Measurements from ENCODE around the gene ATG13. TPM values are rescaled to one million over a fixed set of nuclear protein-coding genes. Genes with fewer than 3 reads are reported as not detected.

Gene ATG13
- total and polyA plus RNA-seq, 2 of the 8 experiments (the other 6 are each of a cell fraction or from before 2014, with no cell fraction given) = 65.0 to 77.4 TPM

DNA sequence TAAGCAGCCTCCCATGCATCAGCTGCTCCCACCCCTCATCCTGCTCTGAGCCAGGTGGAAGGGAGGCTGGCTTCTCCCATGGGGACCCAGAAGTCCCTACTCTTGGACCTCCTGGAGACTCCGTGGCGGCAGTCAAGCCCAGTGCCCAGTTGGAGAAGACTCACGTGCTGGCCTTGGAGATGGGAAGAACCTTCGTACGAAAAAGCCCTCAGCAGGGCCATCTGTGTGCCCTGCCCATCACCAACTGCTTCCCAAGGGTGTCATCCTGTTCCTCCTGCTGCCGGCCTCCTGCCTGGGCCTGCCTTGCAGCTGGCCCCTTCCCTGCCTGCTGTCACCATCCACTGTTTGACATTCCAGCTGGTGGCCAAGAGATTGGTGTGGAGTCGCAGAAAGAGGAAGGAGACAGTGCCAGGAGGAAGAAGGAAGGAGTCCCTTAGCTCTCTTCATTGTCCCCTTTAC, 55.1 kb downstream of the ATG13 start:
- Histone ChIP-seq H3K4me3 (ENCODE audit: extremely low read depth in 1 of 4, insufficient read depth in 2 of 4, low read depth in 3 of 4, low read length in 4 of 4) (no peak overlapping the region), H3K9ac (replicated peaks in 1 of 4; ENCODE audit: extremely low read depth in 1 of 4, low read depth in 3 of 4, low read length in 3 of 4) (no peak overlapping the region), H3K4me1 (replicated peaks in 1 of 4; ENCODE audit: control insufficient read depth in 3 of 4, insufficient read depth in 4 of 4, low read length in 3 of 4) (peaks cover 3 to 19% (median 7%) of the 10 kb centered on the region in 4 experiments), H2BK20ac (ENCODE audit: low read length) (no peak overlapping the region), H3K79me1 (ENCODE audit: low read depth, low read length) (no peaks in the 10 kb centered on the region), H3K56ac (replicated peaks; ENCODE audit: insufficient read length, low read depth, low read length) (no peak overlapping the region), H3K14ac (ENCODE audit: insufficient read length) (no peak overlapping the region), H3K79me2 (ENCODE audit: control insufficient read depth in 1 of 2, insufficient read depth in 2 of 2, low read length in 2 of 2) (no peaks in the 10 kb centered on the region), H4K8ac (ENCODE audit: extremely low read depth, insufficient read depth, low read length) (no peak overlapping the region), H2BK5ac (ENCODE audit: low read depth, low read length) (no peak overlapping the region), H3K23ac (ENCODE audit: insufficient read length) (no peak overlapping the region), H2AFZ (ENCODE audit: low read length) (no peak overlapping the region), H3K4ac (replicated peaks; ENCODE audit: insufficient read length, low read depth, low read length) (no peak overlapping the region), H3K27ac (ENCODE audit: low read depth, low read length) (no peak overlapping the region), H2BK120ac (replicated peaks; ENCODE audit: low read depth, low read length) (no peak overlapping the region), H4K5ac (ENCODE audit: insufficient read length, low read depth, low read length) (no peak overlapping the region), H3K18ac (ENCODE audit: extremely low read depth, low read length) (no peak overlapping the region), H2BK15ac (ENCODE audit: low read length) (no peak overlapping the region), H3K27me3 (replicated peaks in 1 of 4; ENCODE audit: control insufficient read depth in 3 of 4, extremely low read depth in 1 of 4, insufficient read depth in 3 of 4, low read length in 3 of 4) (no peaks in the 10 kb centered on the region), H2BK12ac (ENCODE audit: low read depth, low read length) (no peak overlapping the region), H3K4me2 (ENCODE audit: insufficient read depth in 1 of 2, low read depth in 2 of 2, low read length in 2 of 2) (no peak overlapping the region), H4K91ac (replicated peaks; ENCODE audit: insufficient read length, low read length) (no peak overlapping the region), H3K9me3 (ENCODE audit: insufficient read depth in 2 of 2, low read depth in 1 of 2, low read length in 1 of 2) (no peaks in the 10 kb centered on the region), H3K36me3 (ENCODE audit: control insufficient read depth in 2 of 4, insufficient read depth in 4 of 4, low read length in 3 of 4) (peaks cover 14 to 43% (median 37%) of the 10 kb centered on the region in 4 experiments; a peak in 7 of 8 replicates), H3K23me2 (ENCODE audit: low read depth, low read length) (no peaks in the 10 kb centered on the region), H4K20me1 (replicated peaks in 1 of 2; ENCODE audit: control insufficient read depth in 1 of 2, insufficient read depth in 2 of 2, low read length in 2 of 2) (peaks cover 1 to 2% of the 10 kb centered on the region in 2 experiments), H2AK5ac (ENCODE audit: low read depth, low read length) (no peak overlapping the region)
- WGBS, 2 experiments (ENCODE audit: extremely low coverage in 1 of 2, insufficient coverage in 1 of 2, insufficient read length in 1 of 2, insufficient replicate concordance in 2 of 2, low coverage in 1 of 2, low lambda C conversion rate in 2 of 2, missing lambda C conversion rate in 1 of 2) = 94% methylated on average over 6 of the region's 7 CpGs; no CpG with 5 or more reads in 1 of the 2 experiments
- ChIA-PET POLR2A (ENCODE audit: partially characterized antibody) (interaction anchor here (1.0 to 2.2 kb wide), 4 partner anchors 12 to 54 kb away, joined by 3 to 5 read pairs (median 4); no protein-coding TSS in a partner anchor), CTCF (ENCODE audit: partially characterized antibody) (interaction anchor here (1.0 to 1.5 kb wide), 4 partner anchors 9 to 262 kb away, joined by 3 read pairs; no protein-coding TSS in a partner anchor)
- DNase-seq (ENCODE audit: low read depth in 1 of 2, low spot score in 2 of 2) (no peak), FAIRE-seq (no peak)
- TF ChIP-seq ZNF274 (IDR thresholded peaks at IDR 0.05; ENCODE audit: borderline replicate concordance, extremely low read depth, low read length) = no peak
- TF ChIP-seq MAFK (IDR thresholded peaks at IDR 0.05; ENCODE audit: low read depth, low read length) = no peak
- no peak for TF ChIP-seq CEBPB (IDR thresholded peaks at IDR 0.05; ENCODE audit: low read depth, low read length)
- TF ChIP-seq, protein P1, sequence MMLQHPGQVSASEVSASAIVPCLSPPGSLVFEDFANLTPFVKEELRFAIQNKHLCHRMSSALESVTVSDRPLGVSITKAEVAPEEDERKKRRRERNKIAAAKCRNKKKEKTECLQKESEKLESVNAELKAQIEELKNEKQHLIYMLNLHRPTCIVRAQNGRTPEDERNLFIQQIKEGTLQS (IDR thresholded peaks at IDR 0.05; ENCODE audit: insufficient read depth, low read depth, low read length) = no peak
- no peak for TF ChIP-seq EZH2 (IDR thresholded peaks at IDR 0.05; ENCODE audit: low read depth, low read length, severe bottlenecking)
- no peak for TF ChIP-seq NRF1 (IDR thresholded peaks at IDR 0.05; ENCODE audit: low read depth, low read length)
- TF ChIP-seq SIX5 (IDR thresholded peaks at IDR 0.05; ENCODE audit: low read depth, low read length) = no peak
- TF ChIP-seq BACH1 (IDR thresholded peaks at IDR 0.05; ENCODE audit: low read length) = no peak

Data from H1 (cell line).